SK-N-SH (cell line): ENCODE data around the gene ZNF514. TPM values are rescaled to one million over a fixed set of nuclear protein-coding genes. Genes with fewer than 3 reads are reported as not detected.

ENCODE experiments used
- CTCF ChIA-PET: fragments of 300-600, 350-600 bp; formaldehyde crosslinking; extraction: SDS; loops from one replicate; lab custom pipeline; 2021; lab: Yijun Ruan, JAX
- POLR2A ChIA-PET: fragments of 350-600 bp; sonication (Branson Sonifier 250); formaldehyde crosslinking; extraction: SDS; loops from one replicate; lab custom pipeline; 2020; ENCODE audit warnings: antibody characterized with exemption, inconsistent platforms; lab: Yijun Ruan, JAX
- DNase-seq: peaks from one replicate; pipeline ENCODE4 v3.0.0; 2012
- H2AFZ ChIP-seq: fragments of 200-600 bp; sonication (generic); 2 replicates; pipeline ENCODE4 v1.8.1; 2016; ENCODE audit warnings: antibody characterized with exemption, mild to moderate bottlenecking, low read depth
- H3F3A ChIP-seq: fragments of 200-600 bp; sonication (generic); replicated peaks from 2 replicates; pipeline ENCODE3; 2016; ENCODE audit warnings: antibody characterized with exemption, mild to moderate bottlenecking; ENCODE audit not compliant: insufficient read depth
- H3K27ac ChIP-seq, 2 experiments: fragments of 200-500 bp in 1 of 2; fragments of 200-600 bp in 1 of 2; sonication (Bioruptor generic) in 1 of 2; sonication (generic), shearing (Covaris generic) in 1 of 2; 2 replicates each; pipeline versions ENCODE4 v1.5.1 to v1.6.1; 2014 to 2016; ENCODE audit warnings: low read depth in 2 of 2, inconsistent platforms in 1 of 2, low read length in 1 of 2, mild to moderate bottlenecking in 1 of 2, mixed read lengths in 1 of 2
- H3K27me3 ChIP-seq: fragments of 200-600 bp; sonication (generic), shearing (Covaris generic); 2 replicates; pipeline ENCODE4 v1.6.1; 2016; ENCODE audit warnings: mixed run types; ENCODE audit not compliant: insufficient read depth
- H3K36me3 ChIP-seq, 2 experiments: fragments of 200-500 bp in 1 of 2; fragments of 200-600 bp in 1 of 2; sonication (Bioruptor generic) in 1 of 2; sonication (generic) in 1 of 2; replicated peaks in 1 of 2; 2 replicates each; pipeline versions ENCODE3 to v1.5.1; 2014 to 2016; ENCODE audit warnings: low read length in 1 of 2, mild to moderate bottlenecking in 1 of 2; ENCODE audit not compliant: insufficient read depth in 2 of 2, control insufficient read depth in 1 of 2
- H3K4me1 ChIP-seq, 2 experiments: fragments of 200-500 bp in 1 of 2; fragments of 200-600 bp in 1 of 2; sonication (Bioruptor generic) in 1 of 2; sonication (generic), shearing (Covaris generic) in 1 of 2; 2 replicates each; pipeline versions ENCODE4 v1.5.1 to v1.6.1; 2014 to 2016; ENCODE audit warnings: low read depth in 1 of 2, low read length in 1 of 2, mixed run types in 1 of 2; ENCODE audit not compliant: insufficient read depth in 2 of 2, control insufficient read depth in 1 of 2
- H3K4me2 ChIP-seq: fragments of 200-600 bp; sonication (generic), shearing (Covaris generic); 2 replicates; pipeline ENCODE4 v1.6.1; 2017; ENCODE audit warnings: mixed run types
- H3K4me3 ChIP-seq, 2 experiments: fragments of 200-500 bp in 1 of 2; fragments of 200-600 bp in 1 of 2; sonication (Bioruptor generic) in 1 of 2; sonication (generic), shearing (Covaris generic) in 1 of 2; 2 replicates each; pipeline versions ENCODE4 v1.5.1 to v1.8.1; 2014 to 2016; ENCODE audit warnings: low read depth in 2 of 2, inconsistent platforms in 1 of 2, low read length in 1 of 2, mild to moderate bottlenecking in 1 of 2, mixed read lengths in 1 of 2, moderate library complexity in 1 of 2
- H3K79me2 ChIP-seq: fragments of 200-600 bp; sonication (generic); 2 replicates; pipeline ENCODE4 v1.8.1; 2017; ENCODE audit warnings: mild to moderate bottlenecking; ENCODE audit not compliant: insufficient read depth
- H3K9ac ChIP-seq: fragments of 200-600 bp; sonication (generic); 2 replicates; pipeline ENCODE4 v1.6.1; 2017; ENCODE audit warnings: mixed run types
- H3K9me2 ChIP-seq: fragments of 200-600 bp; sonication (generic); 2 replicates; pipeline ENCODE4 v1.6.1; 2017; ENCODE audit warnings: mixed run types
- H3K9me3 ChIP-seq: fragments of 200-600 bp; sonication (generic); 2 replicates; pipeline ENCODE4 v1.6.1; 2017; ENCODE audit warnings: mixed run types, mild to moderate bottlenecking, moderate library complexity
- H4K20me1 ChIP-seq: fragments of 200-600 bp; sonication (generic); 2 replicates; pipeline ENCODE4 v1.6.1; 2017; ENCODE audit warnings: mild to moderate bottlenecking, mixed run types; ENCODE audit not compliant: insufficient read depth
- CHD2 ChIP-seq: fragments of 150-350 bp; IDR thresholded peaks from 2 replicates; pipeline ENCODE4 v1.6.1; 2018; ENCODE audit warnings: low read length; ENCODE audit not compliant: partially characterized antibody
- CTCF ChIP-seq: fragments of 200-600 bp; sonication (generic); IDR thresholded peaks from 2 replicates; pipeline ENCODE4 v1.6.1; 2017; ENCODE audit warnings: antibody characterized with exemption, mild to moderate bottlenecking, moderate library complexity
- ELF1 ChIP-seq: IDR thresholded peaks from 2 replicates; pipeline ENCODE4 v1.4.0; 2012
- EP300 ChIP-seq, 2 experiments: IDR thresholded peaks; 2 replicates each; pipeline versions ENCODE4 v1.4.0 to v1.6.1; 2012; ENCODE audit warnings: borderline replicate concordance in 1 of 2, low read depth in 1 of 2, low read length in 1 of 2
- EZH2phosphoT487 ChIP-seq: fragments of 200-600 bp; sonication (generic); IDR thresholded peaks from 2 replicates; pipeline ENCODE4 v1.6.1; 2017; ENCODE audit warnings: low read depth, mixed run types, mild to moderate bottlenecking, antibody characterized with exemption, moderate library complexity, borderline replicate concordance
- FOSL2 ChIP-seq: IDR thresholded peaks from 2 replicates; pipeline ENCODE4 v1.4.0; 2012; ENCODE audit warnings: low read depth, mild to moderate bottlenecking, moderate library complexity, borderline replicate concordance
- FOXJ3 ChIP-seq: sonication (generic); formaldehyde crosslinking; IDR thresholded peaks from 2 replicates; pipeline ENCODE4 v1.5.1; 2020; ENCODE audit warnings: mild to moderate bottlenecking, missing genetic modification reagents
- GATA2 ChIP-seq: sonication (generic); formaldehyde crosslinking; IDR thresholded peaks from 2 replicates; pipeline ENCODE4 v1.5.0; 2020; ENCODE audit warnings: mild to moderate bottlenecking, missing genetic modification reagents
- MEF2A ChIP-seq: IDR thresholded peaks from 2 replicates; pipeline ENCODE4 v1.4.0; 2012; ENCODE audit warnings: low read depth, borderline replicate concordance
- NRF1 ChIP-seq: IDR thresholded peaks from 2 replicates; pipeline ENCODE4 v1.6.1; 2012; ENCODE audit warnings: low read depth, mild to moderate bottlenecking, low read length
- PBX3 ChIP-seq: IDR thresholded peaks from 2 replicates; pipeline ENCODE4; 2012
- RAD21 ChIP-seq: IDR thresholded peaks from 2 replicates; pipeline ENCODE4 v1.6.1; 2012; ENCODE audit warnings: mild to moderate bottlenecking, low read length
- RFX5 ChIP-seq: IDR thresholded peaks from 2 replicates; pipeline ENCODE4 v1.6.1; 2012; ENCODE audit warnings: mild to moderate bottlenecking, improper control_type of control experiment, low read length
- RXRA ChIP-seq: IDR thresholded peaks from 2 replicates; pipeline ENCODE4 v1.4.0; 2012; ENCODE audit warnings: low read depth, mild to moderate bottlenecking, borderline replicate concordance
- SIN3A ChIP-seq: IDR thresholded peaks from 2 replicates; pipeline ENCODE4 v1.6.1; 2012; ENCODE audit warnings: low read depth, mild to moderate bottlenecking, low read length, moderate library complexity, borderline replicate concordance
- SMC3 ChIP-seq: IDR thresholded peaks from 2 replicates; pipeline ENCODE4 v1.6.1; 2012; ENCODE audit warnings: low read depth, low read length, improper control_type of control experiment
- TEAD4 ChIP-seq: IDR thresholded peaks from 2 replicates; pipeline ENCODE4 v1.4.0; 2012; ENCODE audit warnings: mild to moderate bottlenecking, borderline replicate concordance; ENCODE audit not compliant: insufficient read depth
- USF1 ChIP-seq: IDR thresholded peaks from 2 replicates; pipeline ENCODE4 v1.4.0; 2012; ENCODE audit warnings: low read depth, borderline replicate concordance
- USF2 ChIP-seq: fragments of 150-350 bp; IDR thresholded peaks from 2 replicates; pipeline ENCODE4 v1.6.1; 2017; ENCODE audit warnings: antibody characterized with exemption, low read length, low read depth, borderline replicate concordance
- ZBTB33 ChIP-seq: IDR thresholded peaks from 2 replicates; pipeline ENCODE4 v1.4.0; 2012; ENCODE audit warnings: low read depth, borderline replicate concordance
- WGBS: methylation state at CpG from one replicate; pipeline ENCODE4 v1.1.6; 2017; ENCODE audit warnings: low lambda C conversion rate; 5-methylcytosine and 5-hydroxymethylcytosine counted together
- polyA plus RNA-seq, 3 experiments: library from polyadenylated mRNA; depleted of rRNA; stranded (reverse); fragments of >200 nt; gene quantifications; 2 replicates each; pipeline ENCODE4 v1.2.3, GENCODE V29; 2012

The ZNF514 gene
- polyA plus RNA-seq, 1 of the 3 experiments (the other 2 are of a cell fraction), result 9.0 TPM

- TF ChIP-seq PBX3 (no peak), ZBTB33 (no peak), ELF1 (no peak)
Observed at GRCh38 chr2:95122197-95122551, 37.5 kb downstream of the ZNF514 start (continued).

GRCh38 chr2:95121407-95122196 lies 38.0 kb downstream of the ZNF514 start, which contains the start of gene MRPS5:
TSS of gene MRPS5 (minus strand) at chr2:95121808. CDS start at chr2:95121791, 17 bp downstream.
- POLR2A ChIA-PET, result interaction anchor here (1.6 to 2.7 kb wide), 2 partner anchors 38 to 44 kb away, joined by 8 to 23 read pairs; partner anchors contain the start of genes ZNF2 and ZNF514
- no peak for TF ChIP-seq ZBTB33
- no peak for TF ChIP-seq SMC3
- TF ChIP-seq EZH2phosphoT487, result no peak
- no peak for TF ChIP-seq MEF2A
- TF ChIP-seq EP300 (IDR thresholded peaks at IDR 0.05; ENCODE audit: borderline replicate concordance in 1 of 2, low read depth in 1 of 2, low read length in 1 of 2), result 0 out of 4 replicates have a peak, but pooled peaks of 1 of the 2 experiments have one; percentile 26
- no peak for TF ChIP-seq NRF1
- TF ChIP-seq CHD2, result peak; percentile 41
- no peak for TF ChIP-seq RAD21
- TF ChIP-seq RFX5, result no peak
- TF ChIP-seq CTCF, result peak; percentile 21; the same call in 1 of the 2 replicates
- TF ChIP-seq TEAD4, result 0 out of 2 replicates have a peak, but pooled peaks have one; percentile 20
- TF ChIP-seq USF2, result no peak
- no peak for TF ChIP-seq FOXJ3 (CRISPR knock-in tag)
- TF ChIP-seq FOSL2, result no peak
- TF ChIP-seq GATA2 (CRISPR knock-in tag), result no peak
- no peak for TF ChIP-seq USF1
- TF ChIP-seq RXRA, result no peak
- peak; percentile 47; the same call in 1 of the 2 replicates for TF ChIP-seq SIN3A

More at GRCh38 chr2:95121407-95122196, 38.0 kb downstream of the ZNF514 start, which contains the start of gene MRPS5:
- 2% methylated on average over 27 of the region's 86 CpGs for WGBS
- CTCF ChIA-PET, result interaction anchor here (1.0 to 3.1 kb wide), 6 partner anchors 44 to 99 kb away, joined by 3 to 14 read pairs (median 4); partner anchors contain the start of gene ZNF2
- no peaks in the 10 kb centered on the region for H3F3A ChIP-seq
- peak within 1 kb of the TSS; percentile 93 for H2AFZ ChIP-seq
- H3K4me3 ChIP-seq, result peak within 1 kb of the TSS; percentile 77 to 96
- peaks cover 0 to 3% of the 10 kb centered on the region in 2 experiments; a peak in 1 of 4 replicates for H3K4me1 ChIP-seq
- H3K9ac ChIP-seq, result peak within 1 kb of the TSS; percentile 97
- no peaks in the 10 kb centered on the region for H4K20me1 ChIP-seq
- H3K9me2 ChIP-seq, result no peaks in the 10 kb centered on the region
- peaks cover 3 to 8% of the 10 kb centered on the region in 2 experiments for H3K36me3 ChIP-seq
- no peaks in the 10 kb centered on the region for H3K27me3 ChIP-seq
- peak; percentile 96 for DNase-seq
- peak within 1 kb of the TSS; percentile 91 for H3K4me2 ChIP-seq
- H3K79me2 ChIP-seq, result peaks cover 36% of the 10 kb centered on the region
- H3K9me3 ChIP-seq, result no peaks in the 10 kb centered on the region
- H3K27ac ChIP-seq, result peak within 1 kb of the TSS; percentile 77 to 94
